NB4 (cell line): Measurements from ENCODE around the gene APP.

Experiments
- DNase-seq: peaks from one replicate; pipeline ENCODE4 v3.0.0; 2010; ENCODE audit warnings: low read depth
- H3K4me3 ChIP-seq: one replicate; pipeline ENCODE4 v1.5.1; 2011; ENCODE audit warnings: mild to moderate bottlenecking, low read depth, low read length, moderate library complexity
- MYC ChIP-seq: IDR thresholded peaks from 2 replicates; pipeline ENCODE4 v1.6.1; 2011; ENCODE audit warnings: low read depth, low read length
- POLR2A ChIP-seq: IDR thresholded peaks from 2 replicates; pipeline ENCODE4 v1.6.1; 2011; ENCODE audit warnings: mild to moderate bottlenecking; ENCODE audit not compliant: insufficient read length; ENCODE audit errors: extremely low read depth
- TF ChIP-seq, protein P1 (sequence below): IDR thresholded peaks from 2 replicates; pipeline ENCODE4 v1.6.1; 2011; ENCODE audit warnings: low read depth, low read length
- TF ChIP-seq, protein P2 (sequence below): IDR thresholded peaks from one replicate; pipeline ENCODE4 v1.5.1; 2012; ENCODE audit warnings: low read depth, low read length

Gene APP

DNA sequence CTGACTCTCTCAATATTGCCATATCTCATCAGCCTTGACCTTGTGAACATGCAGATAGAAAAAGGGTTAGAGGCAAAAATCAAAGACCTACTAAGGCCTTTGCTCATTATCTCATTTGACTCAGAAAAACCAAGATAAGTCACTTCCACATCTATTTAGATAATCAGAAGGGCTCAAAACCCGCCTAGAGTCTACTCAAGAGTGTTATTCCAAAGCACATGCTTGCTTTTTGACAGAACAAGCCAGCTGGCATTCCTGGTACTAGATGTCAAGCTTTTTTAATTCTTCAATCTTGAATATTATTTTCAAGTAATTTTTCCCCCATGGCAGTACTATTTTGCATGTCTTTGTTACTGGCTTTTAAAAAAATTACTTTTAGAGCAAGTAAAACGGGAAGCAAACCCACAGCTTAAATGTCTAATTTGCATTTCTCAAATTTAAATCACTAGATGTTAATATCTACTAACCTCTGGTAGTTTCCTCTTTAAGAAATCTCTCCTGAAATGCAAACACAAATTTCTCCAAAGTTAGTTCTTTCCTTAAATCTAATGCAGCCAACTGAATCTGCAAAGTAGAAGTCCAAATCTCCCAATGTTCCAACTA, 51.5 kb downstream of the APP start:
- TF ChIP-seq POLR2A: no peak
- TF ChIP-seq MYC: no peak
- TF ChIP-seq, protein P1, sequence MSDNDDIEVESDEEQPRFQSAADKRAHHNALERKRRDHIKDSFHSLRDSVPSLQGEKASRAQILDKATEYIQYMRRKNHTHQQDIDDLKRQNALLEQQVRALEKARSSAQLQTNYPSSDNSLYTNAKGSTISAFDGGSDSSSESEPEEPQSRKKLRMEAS: no peak
- TF ChIP-seq, protein P2, sequence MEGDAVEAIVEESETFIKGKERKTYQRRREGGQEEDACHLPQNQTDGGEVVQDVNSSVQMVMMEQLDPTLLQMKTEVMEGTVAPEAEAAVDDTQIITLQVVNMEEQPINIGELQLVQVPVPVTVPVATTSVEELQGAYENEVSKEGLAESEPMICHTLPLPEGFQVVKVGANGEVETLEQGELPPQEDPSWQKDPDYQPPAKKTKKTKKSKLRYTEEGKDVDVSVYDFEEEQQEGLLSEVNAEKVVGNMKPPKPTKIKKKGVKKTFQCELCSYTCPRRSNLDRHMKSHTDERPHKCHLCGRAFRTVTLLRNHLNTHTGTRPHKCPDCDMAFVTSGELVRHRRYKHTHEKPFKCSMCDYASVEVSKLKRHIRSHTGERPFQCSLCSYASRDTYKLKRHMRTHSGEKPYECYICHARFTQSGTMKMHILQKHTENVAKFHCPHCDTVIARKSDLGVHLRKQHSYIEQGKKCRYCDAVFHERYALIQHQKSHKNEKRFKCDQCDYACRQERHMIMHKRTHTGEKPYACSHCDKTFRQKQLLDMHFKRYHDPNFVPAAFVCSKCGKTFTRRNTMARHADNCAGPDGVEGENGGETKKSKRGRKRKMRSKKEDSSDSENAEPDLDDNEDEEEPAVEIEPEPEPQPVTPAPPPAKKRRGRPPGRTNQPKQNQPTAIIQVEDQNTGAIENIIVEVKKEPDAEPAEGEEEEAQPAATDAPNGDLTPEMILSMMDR: no peak
- no peak for DNase-seq
- no peak overlapping the region for H3K4me3 ChIP-seq

DNA sequence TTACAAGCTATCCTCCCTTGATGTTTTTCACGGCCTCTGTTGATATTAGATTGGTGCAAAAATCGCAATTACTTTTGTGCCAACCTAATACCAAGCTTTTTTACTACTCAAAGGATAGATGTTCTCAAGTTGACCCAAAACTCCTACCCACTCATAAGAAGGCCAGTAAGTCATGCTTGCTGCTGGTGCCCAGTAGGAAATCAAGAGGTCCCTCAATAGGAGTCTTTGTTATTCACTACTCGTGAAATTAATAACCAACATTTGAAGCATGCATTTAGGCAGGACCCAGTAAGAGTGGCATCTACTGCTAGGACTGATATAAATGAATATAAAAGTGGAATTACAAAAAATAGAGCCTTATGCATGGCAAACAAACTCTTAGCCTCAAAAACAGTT, 52.6 kb downstream of the APP start:
- no peak overlapping the region for H3K4me3 ChIP-seq
- TF ChIP-seq, protein P2: no peak
- TF ChIP-seq, protein P1: no peak
- no peak for DNase-seq

DNA sequence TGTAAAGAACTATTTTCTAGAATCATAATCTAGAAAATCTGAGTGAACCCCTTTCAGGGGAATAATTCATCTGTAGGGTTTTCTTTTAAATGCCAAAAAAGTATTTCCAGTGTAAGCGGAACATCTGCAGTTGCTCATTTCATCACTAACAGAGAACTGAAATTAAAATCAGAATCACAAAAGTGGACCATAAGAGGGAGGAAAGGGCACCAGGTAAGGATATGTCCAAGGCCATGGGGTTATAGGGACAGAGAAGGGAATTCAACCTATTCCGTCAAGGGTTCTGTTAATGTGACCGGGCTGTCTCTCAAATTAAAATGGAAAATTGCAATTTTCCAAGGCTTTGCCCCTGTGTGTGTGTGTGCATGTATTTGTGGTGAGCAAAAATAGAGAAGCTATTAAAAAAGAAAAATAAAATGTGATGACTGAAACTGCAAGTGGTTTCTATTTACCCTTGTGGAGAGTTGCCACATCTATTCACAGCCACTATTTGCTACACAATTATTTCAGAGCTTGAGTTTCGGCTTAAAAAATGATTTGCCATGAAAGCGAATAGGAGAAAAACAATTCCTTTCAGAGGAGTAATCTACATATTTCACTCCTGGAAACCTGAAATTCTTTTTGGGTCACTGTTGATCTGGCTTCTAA, 53.1 kb downstream of the APP start:
- TF ChIP-seq MYC (no peak), POLR2A (no peak)
- TF ChIP-seq, protein P1: no peak
- TF ChIP-seq, protein P2: no peak
- no peak overlapping the region for H3K4me3 ChIP-seq
- no peak for DNase-seq

DNA sequence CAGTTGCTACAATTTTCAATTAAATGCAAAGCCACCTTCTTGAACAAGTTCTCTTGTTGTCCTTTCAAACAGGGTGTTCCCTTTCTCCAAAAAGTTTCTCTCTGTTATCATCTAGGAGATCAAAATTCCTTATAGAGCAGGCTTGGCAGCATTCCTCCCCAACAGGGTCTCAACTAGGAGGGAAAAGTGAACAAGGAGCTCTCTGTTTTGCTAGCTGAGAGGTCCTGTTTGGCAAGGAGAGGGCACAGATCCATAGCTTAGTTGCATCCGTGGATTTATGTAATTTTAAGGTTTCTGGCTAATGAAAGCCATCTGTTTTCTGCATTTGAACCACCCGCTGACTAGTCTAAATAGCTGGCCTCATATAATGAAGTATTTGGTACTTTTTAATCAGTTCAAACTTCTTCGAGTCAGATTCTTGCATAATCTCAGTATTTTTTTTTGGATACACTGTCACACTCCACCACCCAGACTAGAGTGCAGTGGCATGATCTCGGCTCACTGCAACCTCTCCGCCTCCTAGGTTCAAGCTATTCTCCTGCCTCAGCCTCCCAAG, 54.0 kb downstream of the APP start:
- DNase-seq: no peak
- H3K4me3 ChIP-seq: no peak overlapping the region
- TF ChIP-seq, protein P1: no peak
- no peak for TF ChIP-seq POLR2A
- TF ChIP-seq MYC: no peak
- TF ChIP-seq, protein P2: no peak

DNA sequence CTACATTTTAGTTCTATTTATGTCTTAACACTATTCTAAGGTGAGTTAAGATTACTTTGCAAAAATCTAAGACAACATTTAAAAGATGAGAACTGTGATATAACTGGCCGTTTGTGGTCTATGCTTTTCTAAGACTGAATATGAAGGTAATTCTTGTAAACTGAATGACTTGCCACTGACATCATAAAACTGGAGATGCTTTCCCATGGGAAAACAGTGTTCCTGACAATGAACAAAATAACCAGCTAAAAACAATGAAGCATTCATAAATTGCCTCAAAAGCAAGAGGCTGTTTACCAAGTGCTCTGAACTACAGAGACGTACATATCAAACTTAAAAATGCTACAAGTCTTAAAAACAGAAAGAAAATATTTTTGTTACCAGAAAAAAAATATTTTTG, 54.7 kb downstream of the APP start:
- DNase-seq: no peak
- TF ChIP-seq POLR2A (no peak), MYC (no peak)
- TF ChIP-seq, protein P1: no peak
- TF ChIP-seq, protein P2: no peak

More for the DNA sequence above, 54.7 kb downstream of the APP start:
- H3K4me3 ChIP-seq: no peak overlapping the region
